Stomach (tissue), 9 donors: Measurements from ENCODE around the gene ANXA5. TPM values are rescaled to one million over a fixed set of nuclear protein-coding genes. Genes with fewer than 3 reads are reported as not detected.

ENCODE experiments used
- DNase-seq, 2 donors: peaks; one replicate each; pipeline versions ENCODE4 v3.0.0 to v3.0.0-alpha.2; 2013 to 2019
- H3K27ac ChIP-seq, 5 donors: fragments of 200-600 bp in 4 of 5; sonication (generic) in 4 of 5; one replicate each; pipeline ENCODE4 v1.5.1; 2013 to 2019; ENCODE audit warnings: mild to moderate bottlenecking in 1 of 5, moderate library complexity in 1 of 5
- H3K27me3 ChIP-seq, 3 donors: fragments of 200-600 bp; sonication (generic); one replicate each; pipeline ENCODE4 v1.5.1; 2017 to 2019; ENCODE audit warnings: mixed run types in 1 of 3
- H3K36me3 ChIP-seq, 4 donors: fragments of 200-600 bp; sonication (generic); 1 replicate in 3 of 4; 2 replicates in 1 of 4; pipeline ENCODE4 v1.5.1; 2016 to 2019
- H3K4me1 ChIP-seq, 4 donors: fragments of 200-600 bp; sonication (generic); one replicate each; pipeline ENCODE4 v1.5.1; 2016 to 2019
- H3K4me3 ChIP-seq, 4 donors: fragments of 200-600 bp; sonication (generic) in 3 of 4; one replicate each; pipeline ENCODE4 v1.5.1; 2016 to 2019; ENCODE audit warnings: mild to moderate bottlenecking in 1 of 4
- H3K9me3 ChIP-seq, 4 donors: fragments of 200-600 bp; sonication (generic); one replicate each; pipeline ENCODE4 v1.5.1; 2016 to 2019
- CTCF ChIP-seq, 7 experiments: fragments of 450-650 bp in 4 of 7; fragments of 200-600 bp in 3 of 7; sonication (generic) in 3 of 7; IDR thresholded peaks; one replicate each; pipeline ENCODE4 v1.5.1; 2016 to 2019; ENCODE audit warnings: antibody characterized with exemption in 7 of 7, control low read depth in 2 of 7, mild to moderate bottlenecking in 1 of 7
- EP300 ChIP-seq: sonication (generic); formaldehyde crosslinking; IDR thresholded peaks from one replicate; pipeline ENCODE4 v1.6.1; 2017; ENCODE audit warnings: antibody characterized with exemption
- POLR2A ChIP-seq, 4 donors: fragments of 450-650 bp; IDR thresholded peaks; one replicate each; pipeline ENCODE4 v1.6.1; 2016; ENCODE audit warnings: antibody characterized with exemption in 4 of 4, control low read depth in 2 of 4, mild to moderate bottlenecking in 1 of 4, moderate library complexity in 1 of 4
- POLR2AphosphoS5 ChIP-seq, 3 donors: sonication (generic); formaldehyde crosslinking; IDR thresholded peaks; one replicate each; pipeline ENCODE4 v1.6.1; 2016; ENCODE audit warnings: antibody characterized with exemption in 3 of 3
- WGBS, 5 donors: extraction: QIAGEN DNeasy Blood & Tissue Kit in 3 of 5; methylation state at CpG; one replicate each; pipeline versions ENCODE4 v1.1.5 to v1.1.7; 2013 to 2018; 5-methylcytosine and 5-hydroxymethylcytosine counted together
- intact Hi-C: fragments of 100-400 bp; cut with DNase I; formaldehyde crosslinking; loops from one replicate; pipeline ENCODE4 v1.15.1; 2023; ENCODE audit warnings: low total_unique reads
- polyA plus RNA-seq, 3 donors: library from polyadenylated mRNA; stranded (reverse); fragments of 200-250 nt; gene quantifications; one replicate each; pipeline ENCODE4 v1.2.3, GENCODE V29; 2013
- total RNA-seq, 5 donors: library from RNA; depleted of rRNA; stranded (reverse); fragments of >200 nt; gene quantifications; one replicate each; pipeline versions ENCODE4 v1.1.0 to v1.2.3, GENCODE V29; 2014 to 2016
- donor health status: healthy with polysubstance abuse.
- donor health status: Bipolar disorder and iron deficiency.
- donor health status: healthy.

Gene ANXA5
- total and polyA plus RNA-seq, 8 donors, result 77.9 to 368 (median 144) TPM

- intact Hi-C loops, result no loop called here
- H3K4me1 ChIP-seq, result no peaks in the 10 kb centered on the region
- H3K27ac ChIP-seq, result no peak overlapping the region
- DNase-seq, result no peak
- no peaks in the 10 kb centered on the region for H3K36me3 ChIP-seq
- no peak for TF ChIP-seq POLR2A (IDR thresholded peaks at IDR 0.05)
- no peak for TF ChIP-seq CTCF (IDR thresholded peaks at IDR 0.05)
- no peak for TF ChIP-seq POLR2AphosphoS5 (IDR thresholded peaks at IDR 0.05)
- no peak for TF ChIP-seq EP300
- no peak overlapping the region for H3K4me3 ChIP-seq
- H3K9me3 ChIP-seq, result no peaks in the 10 kb centered on the region
- H3K27me3 ChIP-seq, result no peaks in the 10 kb centered on the region
- 80 to 91% (median 88%) methylated on average over 6 of the region's 6 CpGs for WGBS, 5 donors
Measured at GRCh38 chr4:121653986-121654385, 42.8 kb downstream of the ANXA5 start.

GRCh38 chr4:121653214-121653613 lies 43.6 kb downstream of the ANXA5 start:
- Histone ChIP-seq H3K27ac (no peak overlapping the region), H3K4me3 (no peak overlapping the region), H3K4me1 (no peaks in the 10 kb centered on the region), H3K36me3 (no peaks in the 10 kb centered on the region), H3K27me3 (no peaks in the 10 kb centered on the region), H3K9me3 (no peaks in the 10 kb centered on the region)
- TF ChIP-seq POLR2A (IDR thresholded peaks at IDR 0.05) (no peak), CTCF (IDR thresholded peaks at IDR 0.05) (no peak), EP300 (no peak), POLR2AphosphoS5 (IDR thresholded peaks at IDR 0.05) (no peak)
- intact Hi-C loops, result no loop called here
- DNase-seq, result no peak
- WGBS, 5 donors, result 92 to 97% (median 95%) methylated on average over 1 of the region's 1 CpG

GRCh38 chr4:121651597-121651996 lies 45.2 kb downstream of the ANXA5 start:
- DNase-seq, result no peak
- Histone ChIP-seq H3K36me3 (no peaks in the 10 kb centered on the region), H3K9me3 (no peaks in the 10 kb centered on the region), H3K4me3 (no peak overlapping the region), H3K4me1 (no peaks in the 10 kb centered on the region), H3K27ac (no peak overlapping the region), H3K27me3 (no peaks in the 10 kb centered on the region)
- TF ChIP-seq POLR2AphosphoS5 (IDR thresholded peaks at IDR 0.05), result no peak
- TF ChIP-seq CTCF (IDR thresholded peaks at IDR 0.05), result no peak
- intact Hi-C loops, result no loop called here
- WGBS, 5 donors, result 34 to 43% (median 38%) methylated on average over 5 of the region's 5 CpGs

GRCh38 chr4:121650741-121651140 lies 46.0 kb downstream of the ANXA5 start:
- H3K4me3 ChIP-seq, result no peak overlapping the region
- H3K27ac ChIP-seq, result no peak overlapping the region
- WGBS, 5 donors, result 63 to 75% (median 73%) methylated on average over 2 of the region's 2 CpGs
- intact Hi-C loops, result no loop called here
- DNase-seq, result no peak
- TF ChIP-seq POLR2A (IDR thresholded peaks at IDR 0.05), result no peak
- TF ChIP-seq CTCF (IDR thresholded peaks at IDR 0.05), result no peak
- TF ChIP-seq POLR2AphosphoS5 (IDR thresholded peaks at IDR 0.05), result no peak
- TF ChIP-seq EP300, result no peak
- no peaks in the 10 kb centered on the region for H3K9me3 ChIP-seq
- H3K36me3 ChIP-seq, result no peaks in the 10 kb centered on the region
- no peaks in the 10 kb centered on the region for H3K4me1 ChIP-seq
- H3K27me3 ChIP-seq, result no peaks in the 10 kb centered on the region
